B cell (primary cell): ENCODE data around the gene SNAP29. TPM values are rescaled to one million over a fixed set of nuclear protein-coding genes. Genes with fewer than 3 reads are reported as not detected.
"Not testable (repeated sequence)": the region's sequence is repeated elsewhere in the genome, so short reads cannot be mapped to it uniquely, and the experiment has no call there.

Experiments used
- ATAC-seq: fragments of 200-7000 bp; cut with Tn5 transposase; one replicate; pipeline ENCODE4 v1.10.0; 2021; ENCODE audit warnings: low read depth, mild to moderate bottlenecking, moderate number of reproducible peaks, moderate library complexity
- CTCF ChIA-PET: fragments of 350-600 bp; sonication (Branson Sonifier 250); formaldehyde crosslinking; loops from one replicate; lab custom pipeline; 2021; ENCODE audit warnings: antibody characterized with exemption, inconsistent platforms; lab: Charles Lee
- POLR2A ChIA-PET: fragments of 350-600 bp; sonication (Branson Sonifier 250); formaldehyde crosslinking; loops from one replicate; lab custom pipeline; 2021; ENCODE audit warnings: antibody characterized with exemption; lab: Charles Lee
- DNase-seq: peaks from one replicate; pipeline ENCODE4 v3.0.0; 2013
- H2AFZ ChIP-seq: 2 replicates; pipeline ENCODE4 v1.6.1; 2012; ENCODE audit warnings: mild to moderate bottlenecking, low read depth, low read length; ENCODE audit not compliant: insufficient read depth, poor library complexity, severe bottlenecking
- H3K27ac ChIP-seq, 2 donors: 1 replicate in 1 of 2; 2 replicates in 1 of 2; pipeline ENCODE4 v1.5.1; 2012 to 2013; ENCODE audit warnings: low read length in 2 of 2, mild to moderate bottlenecking in 2 of 2, moderate library complexity in 1 of 2
- H3K27me3 ChIP-seq, 4 experiments: fragments of 200-600 bp in 1 of 4; sonication (generic) in 1 of 4; replicated peaks in 1 of 4; 1 replicate in 2 of 4; 2 replicates in 2 of 4; pipeline versions ENCODE4 v1.6.1 to v1.7.0; 2013 to 2016; ENCODE audit warnings: low read length in 3 of 4, mild to moderate bottlenecking in 2 of 4, mixed read lengths in 1 of 4, moderate library complexity in 1 of 4; ENCODE audit not compliant: insufficient read depth in 4 of 4, control insufficient read depth in 3 of 4; ENCODE audit errors: control extremely low read depth in 1 of 4
- H3K36me3 ChIP-seq, 2 experiments: replicated peaks in 1 of 2; 1 replicate in 1 of 2; 2 replicates in 1 of 2; pipeline versions ENCODE4 v1.6.1 to v1.7.1; 2013; ENCODE audit warnings: low read length in 1 of 2; ENCODE audit not compliant: insufficient read depth in 2 of 2, control insufficient read depth in 1 of 2; ENCODE audit errors: control extremely low read depth in 1 of 2, extremely low read depth in 1 of 2
- H3K4me1 ChIP-seq, 2 donors: fragments of 200-600 bp in 1 of 2; sonication (generic) in 1 of 2; 1 replicate in 1 of 2; 2 replicates in 1 of 2; pipeline versions ENCODE4 v1.5.1 to v1.6.1; 2013 to 2017; ENCODE audit warnings: low read length in 2 of 2; ENCODE audit not compliant: control insufficient read depth in 2 of 2, insufficient read depth in 2 of 2
- H3K4me2 ChIP-seq: replicated peaks from 2 replicates; pipeline ENCODE3; 2012; ENCODE audit warnings: mild to moderate bottlenecking, low read depth, low read length; ENCODE audit not compliant: poor library complexity, severe bottlenecking
- H3K4me3 ChIP-seq, 5 experiments: fragments of 200-600 bp in 1 of 5; sonication (generic) in 1 of 5; 1 replicate in 3 of 5; 2 replicates in 2 of 5; pipeline versions ENCODE4 v1.5.1 to v1.7.0; 2011 to 2016; ENCODE audit warnings: low read length in 4 of 5, mild to moderate bottlenecking in 4 of 5, low read depth in 2 of 5, control low read depth in 1 of 5, moderate library complexity in 1 of 5; ENCODE audit not compliant: insufficient read depth in 1 of 5; ENCODE audit errors: control extremely low read depth in 1 of 5, extremely low read depth in 1 of 5
- H3K79me2 ChIP-seq: fragments of 200-600 bp; sonication (generic); one replicate; pipeline ENCODE4 v1.6.0; 2016; ENCODE audit warnings: low read length; ENCODE audit not compliant: control insufficient read depth, insufficient read depth
- H3K9ac ChIP-seq: fragments of 200-600 bp; sonication (generic); 2 replicates; pipeline ENCODE4 v1.6.1; 2017; ENCODE audit warnings: mild to moderate bottlenecking, low read length, moderate library complexity
- H3K9me3 ChIP-seq, 3 donors: one replicate each; pipeline versions ENCODE4 v1.6.1 to v1.7.1; 2013; ENCODE audit warnings: low read length in 2 of 3; ENCODE audit not compliant: control insufficient read depth in 2 of 3, insufficient read depth in 1 of 3; ENCODE audit errors: control extremely low read depth in 1 of 3
- H4K20me1 ChIP-seq: 2 replicates; pipeline ENCODE4 v1.6.0; 2012; ENCODE audit warnings: mild to moderate bottlenecking, low read length; ENCODE audit not compliant: insufficient read depth, control insufficient read depth, poor library complexity, severe bottlenecking
- H3K27ac Mint-ChIP-seq: one replicate; pipeline ENCODE4 v1.8.0; 2021; ENCODE audit warnings: mixed read lengths
- H3K27me3 Mint-ChIP-seq: one replicate; pipeline ENCODE4 v1.8.0; 2021; ENCODE audit warnings: mixed read lengths
- H3K4me1 Mint-ChIP-seq: one replicate; pipeline ENCODE4 v1.8.0; 2021; ENCODE audit warnings: mixed read lengths
- H3K4me3 Mint-ChIP-seq: one replicate; pipeline ENCODE4 v1.8.0; 2021; ENCODE audit warnings: mixed read lengths
- H3K9me3 Mint-ChIP-seq: one replicate; pipeline ENCODE4 v1.8.0; 2022; ENCODE audit warnings: mixed read lengths; ENCODE audit not compliant: insufficient read depth
- WGBS: methylation state at CpG from one replicate; pipeline ENCODE4 v1.1.5; 2013; ENCODE audit warnings: missing lambda C conversion rate; ENCODE audit not compliant: insufficient coverage; 5-methylcytosine and 5-hydroxymethylcytosine counted together
- intact Hi-C: fragments of 100-400 bp; cut with micrococcal nuclease; formaldehyde crosslinking; loops from one replicate; pipeline ENCODE4 v1.10.0; 2022
- polyA plus RNA-seq: library from polyadenylated mRNA; depleted of rRNA; stranded (reverse); fragments of >200 nt; gene quantifications from 2 replicates; pipeline ENCODE4 v1.2.3, GENCODE V29; 2012
- total RNA-seq, 2 donors: library from RNA; stranded (reverse); fragments of 120-200 nt in 1 of 2; gene quantifications; 1 replicate in 1 of 2; 2 replicates in 1 of 2; pipeline versions ENCODE4 v1.2.3 to v1.2.4, GENCODE V29; 2013 to 2022

Gene SNAP29
- total and polyA plus RNA-seq, 2 donors (not counting 1 experiment from before 2014, with no cell fraction given) = 13.4 to 17.4 TPM

GRCh38 chr22:20935049-20935448 is 76.2 kb downstream of the SNAP29 start:
- CTCF ChIA-PET = interaction anchor here (1.0 kb wide), 1 partner anchor 17 kb away, joined by 3 read pairs; no protein-coding TSS in a partner anchor
- 92% methylated on average over 7 of the region's 9 CpGs for WGBS

GRCh38 chr22:20935780-20936539 is 77.2 kb downstream of the SNAP29 start:
- H3K9me3 Mint-ChIP-seq, intact Hi-C loops, H2AFZ ChIP-seq, H3K27me3 ChIP-seq, H3K4me2 ChIP-seq, DNase-seq, H3K4me3 ChIP-seq, POLR2A ChIA-PET, H3K9ac ChIP-seq, H3K27ac ChIP-seq, ATAC-seq, H3K27ac Mint-ChIP-seq, H3K9me3 ChIP-seq, H3K27me3 Mint-ChIP-seq: not testable (repeated sequence)
- H4K20me1 ChIP-seq = peaks cover 83% of the 10 kb centered on the region
- H3K4me1 ChIP-seq = peaks cover 12 to 16% of the 10 kb centered on the region in 2 donors
- CTCF ChIA-PET = interaction anchor here (1.0 kb wide), 1 partner anchor 9 kb away, joined by 3 read pairs; no protein-coding TSS in a partner anchor
- peak overlapping the region; percentile 5 for H3K4me3 Mint-ChIP-seq
- H3K36me3 ChIP-seq = peaks cover 9 to 43% of the 10 kb centered on the region in 2 experiments
- H3K79me2 ChIP-seq = peaks cover 99% of the 10 kb centered on the region
- H3K4me1 Mint-ChIP-seq = peaks cover 62% of the 10 kb centered on the region
- WGBS = 98% methylated on average over 9 of the region's 11 CpGs

More at GRCh38 chr22:20935049-20935448, 76.2 kb downstream of the SNAP29 start:
- H3K9me3 Mint-ChIP-seq, H3K27me3 Mint-ChIP-seq, POLR2A ChIA-PET, H3K4me3 Mint-ChIP-seq, H3K9ac ChIP-seq, H2AFZ ChIP-seq, H3K4me2 ChIP-seq, H3K9me3 ChIP-seq, H3K4me3 ChIP-seq, H3K27ac ChIP-seq, DNase-seq, H3K27ac Mint-ChIP-seq, ATAC-seq, H3K27me3 ChIP-seq, intact Hi-C loops: not testable (repeated sequence)
- Histone ChIP-seq H3K4me1 (peaks cover 12 to 14% of the 10 kb centered on the region in 2 donors), H3K36me3 (peaks cover 9 to 39% of the 10 kb centered on the region in 2 experiments), H4K20me1 (peaks cover 84% of the 10 kb centered on the region), H3K79me2 (peaks cover 99% of the 10 kb centered on the region)
- peaks cover 56% of the 10 kb centered on the region for H3K4me1 Mint-ChIP-seq
